Calu3 (cell line): ENCODE measurements around the gene DUSP6. TPM values are rescaled to one million over a fixed set of nuclear protein-coding genes. Genes with fewer than 3 reads are reported as not detected.

Experiments
- BruUV-seq: library from RNA; stranded (reverse); fragments of 400-500 nt; replicated peaks from 2 replicates; lab custom pipeline; 2021; lab: Mats Ljungman, UMichigan
- CTCF ChIA-PET: fragments of 300-600 bp; sonication (Branson Sonifier 250); formaldehyde crosslinking; loops from one replicate; lab custom pipeline; 2022; ENCODE audit warnings: antibody characterized with exemption; lab: Charles Lee
- DNase-seq: peaks from one replicate; pipeline ENCODE4 v3.0.0; 2022
- H3K27ac Mint-ChIP-seq: one replicate; pipeline ENCODE4 v1.8.0; 2022; ENCODE audit warnings: mixed read lengths; ENCODE audit not compliant: unreplicated experiment
- H3K27me3 Mint-ChIP-seq: one replicate; pipeline ENCODE4 v1.8.0; 2022; ENCODE audit warnings: mixed read lengths; ENCODE audit not compliant: unreplicated experiment
- H3K36me3 Mint-ChIP-seq: one replicate; pipeline ENCODE4 v1.8.0; 2022; ENCODE audit warnings: mild to moderate bottlenecking, moderate library complexity, mixed read lengths; ENCODE audit not compliant: insufficient read depth, unreplicated experiment
- H3K4me1 Mint-ChIP-seq: one replicate; pipeline ENCODE4 v1.8.0; 2022; ENCODE audit warnings: mild to moderate bottlenecking, low read depth, mixed read lengths; ENCODE audit not compliant: unreplicated experiment
- H3K4me3 Mint-ChIP-seq: one replicate; pipeline ENCODE4 v1.8.0; 2022; ENCODE audit warnings: mild to moderate bottlenecking, low read depth, moderate library complexity, mixed read lengths; ENCODE audit not compliant: unreplicated experiment
- H3K9me3 Mint-ChIP-seq: one replicate; pipeline ENCODE4 v1.8.0; 2022; ENCODE audit warnings: low read depth, mixed read lengths; ENCODE audit not compliant: unreplicated experiment
- CTCF ChIP-seq: fragments of 200-600 bp; IDR thresholded peaks from one replicate; pipeline ENCODE4 v1.8.0; 2022; ENCODE audit warnings: antibody characterized with exemption; ENCODE audit not compliant: unreplicated experiment
- intact Hi-C: fragments of 100-400 bp; cut with micrococcal nuclease; formaldehyde crosslinking; loops from one replicate; pipeline ENCODE4 v1.10.0; 2022; ENCODE audit not compliant: unreplicated experiment
- total RNA-seq: library from RNA; stranded (reverse); gene quantifications from 2 replicates; pipeline ENCODE4 v1.2.3, GENCODE V29; 2022

Gene DUSP6
- total RNA-seq, 1 experiment from 2014 or later, result 108 TPM

- Mint-ChIP-seq H3K4me1 (peaks cover 64% of the 10 kb centered on the region), H3K27me3 (no peaks in the 10 kb centered on the region), H3K9me3 (no peaks in the 10 kb centered on the region), H3K4me3 (no peak overlapping the region), H3K27ac (peak overlapping the region; percentile 99), H3K36me3 (peaks cover 29% of the 10 kb centered on the region)
- DNase-seq, result no peak
- CTCF ChIA-PET, result interaction anchor here (2.6 to 2.8 kb wide), 2 partner anchors 19 to 24 kb away, joined by 10 to 17 read pairs; partner anchors contain the start of gene DUSP6
- intact Hi-C loops, result no loop called here
- TF ChIP-seq CTCF, result no peak
- BruUV-seq, result no TSS peak
These were observed 24.5 kb upstream of the DUSP6 start for GRCh38 chr12:89376844-89377243.

DNA sequence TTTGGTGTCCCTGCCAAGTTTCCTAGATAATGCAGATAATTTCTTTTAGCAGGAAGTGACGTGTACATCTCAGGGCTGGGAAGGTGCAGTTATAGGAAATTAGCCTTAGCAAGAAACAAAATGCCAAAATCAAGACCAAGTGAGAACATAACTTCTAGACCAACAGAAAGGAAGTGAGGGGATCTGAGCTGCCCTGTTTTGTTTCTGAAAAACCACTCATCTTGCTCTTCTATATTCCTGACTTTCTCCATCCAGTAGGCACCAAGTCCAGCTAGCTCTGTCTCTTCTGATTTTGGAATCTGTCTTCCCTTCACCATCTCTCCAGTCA lies 23.9 kb upstream of the DUSP6 start:
- Mint-ChIP-seq H3K27me3 (no peaks in the 10 kb centered on the region), H3K36me3 (peaks cover 29% of the 10 kb centered on the region), H3K27ac (peak overlapping the region; percentile 99), H3K4me3 (peak overlapping the region; percentile 38), H3K9me3 (no peaks in the 10 kb centered on the region), H3K4me1 (peaks cover 70% of the 10 kb centered on the region)
- CTCF ChIA-PET, result interaction anchor here (0.6 to 2.8 kb wide), 3 partner anchors 18 to 727 kb away, joined by 3 to 17 read pairs (median 10); partner anchors contain the start of gene DUSP6
- intact Hi-C loops, result no loop called here
- no peak for DNase-seq
- no peak for TF ChIP-seq CTCF
- TSS peak; percentile 35 for BruUV-seq

GRCh38 chr12:89373763-89374572 lies 21.7 kb upstream of the DUSP6 start:
- no peak overlapping the region for H3K4me3 Mint-ChIP-seq
- H3K27ac Mint-ChIP-seq, result peak overlapping the region; percentile 99
- intact Hi-C loops, result loop anchor here (2.0 to 5.0 kb wide), 2 partner anchors 15 to 83 kb away; no protein-coding TSS in a partner anchor
- CTCF ChIA-PET, result interaction anchor here (0.7 to 2.8 kb wide), 3 partner anchors 13 to 21 kb away, joined by 3 to 17 read pairs (median 10); partner anchors contain the start of gene DUSP6
- DNase-seq, result peak; percentile 53
- peaks cover 29% of the 10 kb centered on the region for H3K36me3 Mint-ChIP-seq
- no TSS peak for BruUV-seq
- peaks cover 77% of the 10 kb centered on the region for H3K4me1 Mint-ChIP-seq
- no peaks in the 10 kb centered on the region for H3K9me3 Mint-ChIP-seq
- no peaks in the 10 kb centered on the region for H3K27me3 Mint-ChIP-seq
- no peak for TF ChIP-seq CTCF

- BruUV-seq, result no TSS peak
- no peaks in the 10 kb centered on the region for H3K27me3 Mint-ChIP-seq
- DNase-seq, result no peak
- CTCF ChIA-PET, result interaction anchor here (0.6 to 0.9 kb wide), 3 partner anchors 15 to 39 kb away, joined by 3 to 5 read pairs (median 3); no protein-coding TSS in a partner anchor
- no peak overlapping the region for H3K4me3 Mint-ChIP-seq
- peak overlapping the region; percentile 95 for H3K27ac Mint-ChIP-seq
- no peak for TF ChIP-seq CTCF
- peaks cover 37% of the 10 kb centered on the region for H3K36me3 Mint-ChIP-seq
- no peaks in the 10 kb centered on the region for H3K9me3 Mint-ChIP-seq
- peaks cover 81% of the 10 kb centered on the region for H3K4me1 Mint-ChIP-seq
- intact Hi-C loops, result loop anchor here (5.0 kb wide), 1 partner anchor 85 kb away; no protein-coding TSS in a partner anchor
These were observed 20.5 kb upstream of the DUSP6 start for GRCh38 chr12:89372584-89373370.
